Measurements from ENCODE around the gene HTR6. TPM values are rescaled to one million over a fixed set of nuclear protein-coding genes. Genes with fewer than 3 reads are reported as not detected.

HTR6 gene
- total RNA-seq, 2 donors from 2014 or later: 0.16 to 0.17 TPM

GRCh38 chr1:19709260-19709793 is 44.7 kb downstream of the HTR6 start:
- peaks cover 3% of the 10 kb centered on the region for H3K36me3 Mint-ChIP-seq (ENCODE audit: low read depth)
- H3K27ac Mint-ChIP-seq: no peak overlapping the region
- DNase-seq (no peak), ATAC-seq (no peak)
- H3K4me3 Mint-ChIP-seq: no peak overlapping the region
- H3K9me3 ChIP-seq (ENCODE audit: control insufficient read depth, low read length, poor library complexity, severe bottlenecking): no peaks in the 10 kb centered on the region
- H3K27me3 Mint-ChIP-seq: no peaks in the 10 kb centered on the region
- H3K4me1 Mint-ChIP-seq: peaks cover 7% of the 10 kb centered on the region

- H3K27me3 Mint-ChIP-seq: no peaks in the 10 kb centered on the region
- peaks cover 12% of the 10 kb centered on the region for H3K4me1 Mint-ChIP-seq
- H3K27ac Mint-ChIP-seq: no peak overlapping the region
- ATAC-seq (no peak), DNase-seq (no peak)
- peaks cover 3% of the 10 kb centered on the region for H3K36me3 Mint-ChIP-seq (ENCODE audit: low read depth)
- H3K4me3 Mint-ChIP-seq: no peak overlapping the region
- no peaks in the 10 kb centered on the region for H3K9me3 ChIP-seq (ENCODE audit: control insufficient read depth, low read length, poor library complexity, severe bottlenecking)
These were observed 46.3 kb downstream of the HTR6 start for GRCh38 chr1:19710825-19711611.

- DNase-seq: no peak
- H3K27ac Mint-ChIP-seq: no peak overlapping the region
- no peaks in the 10 kb centered on the region for H3K27me3 Mint-ChIP-seq
- no peaks in the 10 kb centered on the region for H3K9me3 ChIP-seq (ENCODE audit: control insufficient read depth, low read length, poor library complexity, severe bottlenecking)
- peaks cover 12% of the 10 kb centered on the region for H3K4me1 Mint-ChIP-seq
- no peak overlapping the region for H3K4me3 Mint-ChIP-seq
- peaks cover 3% of the 10 kb centered on the region for H3K36me3 Mint-ChIP-seq (ENCODE audit: low read depth)
- ATAC-seq: no peak
These were observed 48.3 kb downstream of the HTR6 start for GRCh38 chr1:19712928-19713327.

DNA sequence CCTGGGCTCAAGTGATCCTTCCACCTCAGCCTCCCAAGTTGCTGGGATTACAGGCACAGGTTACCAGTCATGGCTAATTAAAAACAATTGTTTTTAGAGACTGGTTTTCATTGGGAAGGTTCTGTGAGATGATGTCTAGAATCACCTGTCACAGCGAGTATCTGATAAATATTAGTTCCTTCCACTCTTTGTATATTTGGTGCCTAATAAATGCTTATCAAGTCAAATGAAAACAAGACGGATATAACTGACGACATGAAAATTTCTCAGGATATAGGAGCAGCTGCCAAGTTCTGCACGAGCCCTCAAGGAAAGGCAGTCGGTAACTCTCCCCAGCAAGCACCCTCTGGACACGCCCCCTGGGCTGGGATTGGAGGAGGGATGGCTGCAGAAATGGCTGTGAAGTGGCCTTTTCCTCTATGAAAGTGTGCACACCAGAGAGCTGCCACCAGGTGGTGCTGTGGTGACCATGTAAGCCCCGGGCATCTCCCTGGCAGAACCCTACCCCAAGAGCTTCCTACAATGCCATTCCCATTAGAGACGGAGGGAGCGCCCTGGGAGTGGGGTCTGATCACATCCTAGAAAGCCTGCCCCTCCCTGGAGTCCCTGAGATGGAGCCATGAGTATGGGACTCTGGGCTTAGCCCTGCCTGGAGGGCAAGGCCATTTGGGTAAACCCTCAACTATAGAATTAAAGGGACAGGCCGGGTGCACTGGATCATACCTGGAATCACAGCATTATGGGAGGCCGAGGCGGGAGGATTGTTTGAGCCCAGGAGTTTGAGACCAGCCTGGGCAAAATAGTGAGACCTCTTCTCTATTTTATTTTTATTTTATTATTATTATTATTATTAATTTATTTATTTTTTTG is 50.9 kb downstream of the HTR6 start:
- H3K36me3 Mint-ChIP-seq (ENCODE audit: low read depth): no peaks in the 10 kb centered on the region
- H3K9me3 ChIP-seq (ENCODE audit: control insufficient read depth, low read length, poor library complexity, severe bottlenecking): no peaks in the 10 kb centered on the region
- no peaks in the 10 kb centered on the region for H3K27me3 Mint-ChIP-seq
- H3K27ac Mint-ChIP-seq: peak overlapping the region; percentile 59
- DNase-seq (peak; percentile 66 to 73 (median 67)), ATAC-seq (peak; percentile 100)
- no peak overlapping the region for H3K4me3 Mint-ChIP-seq
- H3K4me1 Mint-ChIP-seq: peaks cover 8% of the 10 kb centered on the region

DNA sequence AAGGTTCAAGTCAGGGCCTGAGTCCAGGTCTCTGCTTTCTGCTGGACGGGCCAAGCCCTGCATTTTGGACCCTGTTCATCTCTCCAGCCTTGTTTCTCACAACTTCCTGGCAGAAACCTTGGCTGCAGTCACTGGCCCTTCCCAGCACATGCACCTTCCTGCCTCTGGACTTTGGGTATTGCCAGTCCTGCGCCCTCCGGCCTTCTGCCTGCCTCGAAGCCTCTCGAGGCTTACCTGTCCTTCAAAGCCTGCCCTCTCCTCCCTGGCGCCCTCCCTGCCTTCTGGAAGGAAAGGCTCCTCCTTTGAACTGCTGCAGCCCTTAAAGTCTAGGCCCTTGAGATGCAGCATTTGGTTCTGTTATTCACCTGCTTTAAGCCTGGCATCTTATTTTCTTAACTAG is 52.8 kb downstream of the HTR6 start:
- Mint-ChIP-seq H3K4me1 (peaks cover 5% of the 10 kb centered on the region), H3K4me3 (no peak overlapping the region), H3K27me3 (no peaks in the 10 kb centered on the region), H3K36me3 (ENCODE audit: low read depth) (no peaks in the 10 kb centered on the region), H3K27ac (no peak overlapping the region)
- no peak for DNase-seq
- no peak for ATAC-seq
- H3K9me3 ChIP-seq (ENCODE audit: control insufficient read depth, low read length, poor library complexity, severe bottlenecking): no peaks in the 10 kb centered on the region

DNA sequence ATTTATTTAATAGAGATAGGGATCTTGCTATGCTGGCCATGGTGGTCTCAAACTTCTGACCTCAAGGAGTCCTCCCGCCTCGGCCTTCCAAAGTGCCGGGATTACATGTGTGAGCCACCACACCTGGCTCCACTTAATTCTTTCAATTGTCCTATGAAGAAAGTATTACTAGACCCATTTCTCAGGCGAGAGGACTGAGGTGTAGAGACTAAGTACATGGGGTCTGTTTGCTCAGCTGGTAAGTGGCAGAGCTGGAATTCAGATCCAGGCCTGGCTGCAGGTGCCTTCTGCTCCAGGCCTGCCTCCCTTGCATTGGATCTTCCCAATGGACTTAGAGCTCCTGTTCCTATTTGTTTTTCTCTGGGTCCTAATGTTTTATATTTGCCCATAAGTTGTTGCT is 55.5 kb downstream of the HTR6 start:
- no peak overlapping the region for H3K4me3 Mint-ChIP-seq
- H3K27ac Mint-ChIP-seq: no peak overlapping the region
- H3K9me3 ChIP-seq (ENCODE audit: control insufficient read depth, low read length, poor library complexity, severe bottlenecking): no peaks in the 10 kb centered on the region
- peaks cover 2% of the 10 kb centered on the region for H3K36me3 Mint-ChIP-seq (ENCODE audit: low read depth)
- peaks cover 5% of the 10 kb centered on the region for H3K4me1 Mint-ChIP-seq
- no peaks in the 10 kb centered on the region for H3K27me3 Mint-ChIP-seq
- DNase-seq: no peak
- no peak for ATAC-seq

- Mint-ChIP-seq H3K27ac (no peak overlapping the region), H3K27me3 (no peaks in the 10 kb centered on the region), H3K4me3 (no peak overlapping the region), H3K36me3 (ENCODE audit: low read depth) (peaks cover 2% of the 10 kb centered on the region), H3K4me1 (no peaks in the 10 kb centered on the region)
- H3K9me3 ChIP-seq (ENCODE audit: control insufficient read depth, low read length, poor library complexity, severe bottlenecking): no peaks in the 10 kb centered on the region
- DNase-seq: no peak
- ATAC-seq: no peak
These were observed 56.3 kb downstream of the HTR6 start for GRCh38 chr1:19720973-19721372.

GRCh38 chr1:19723874-19724273 is 59.2 kb downstream of the HTR6 start:
- ATAC-seq (no peak), DNase-seq (no peak)
- no peaks in the 10 kb centered on the region for H3K27me3 Mint-ChIP-seq
- H3K4me3 Mint-ChIP-seq: no peak overlapping the region
- H3K27ac Mint-ChIP-seq: no peak overlapping the region
- H3K36me3 Mint-ChIP-seq (ENCODE audit: low read depth): peaks cover 4% of the 10 kb centered on the region
- H3K9me3 ChIP-seq (ENCODE audit: control insufficient read depth, low read length, poor library complexity, severe bottlenecking): no peaks in the 10 kb centered on the region
- H3K4me1 Mint-ChIP-seq: peaks cover 2% of the 10 kb centered on the region

DNA sequence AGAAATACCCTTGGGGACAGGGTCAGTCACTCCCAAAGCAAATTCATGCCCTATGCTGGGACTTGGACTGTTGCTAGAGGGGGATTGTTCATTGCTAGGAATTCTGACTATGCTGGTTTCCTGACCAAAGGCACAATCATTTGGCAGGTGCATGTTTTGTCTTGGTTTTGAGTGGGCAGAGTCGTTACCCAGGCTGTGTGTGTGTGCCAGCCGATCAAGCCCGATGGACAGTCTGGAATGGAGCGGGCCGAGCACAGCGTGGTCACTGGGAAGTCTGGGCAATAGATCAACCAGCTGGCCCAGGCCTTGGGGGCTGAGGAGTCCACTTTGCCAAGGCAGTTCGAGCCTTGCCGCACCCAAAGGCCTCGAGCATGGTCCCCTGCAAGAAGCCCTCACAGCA is 60.9 kb downstream of the HTR6 start:
- Mint-ChIP-seq H3K27ac (no peak overlapping the region), H3K4me1 (peaks cover 2% of the 10 kb centered on the region), H3K36me3 (ENCODE audit: low read depth) (peaks cover 4% of the 10 kb centered on the region), H3K27me3 (no peaks in the 10 kb centered on the region), H3K4me3 (no peak overlapping the region)
- no peaks in the 10 kb centered on the region for H3K9me3 ChIP-seq (ENCODE audit: control insufficient read depth, low read length, poor library complexity, severe bottlenecking)
- ATAC-seq: no peak
- no peak for DNase-seq

DNA sequence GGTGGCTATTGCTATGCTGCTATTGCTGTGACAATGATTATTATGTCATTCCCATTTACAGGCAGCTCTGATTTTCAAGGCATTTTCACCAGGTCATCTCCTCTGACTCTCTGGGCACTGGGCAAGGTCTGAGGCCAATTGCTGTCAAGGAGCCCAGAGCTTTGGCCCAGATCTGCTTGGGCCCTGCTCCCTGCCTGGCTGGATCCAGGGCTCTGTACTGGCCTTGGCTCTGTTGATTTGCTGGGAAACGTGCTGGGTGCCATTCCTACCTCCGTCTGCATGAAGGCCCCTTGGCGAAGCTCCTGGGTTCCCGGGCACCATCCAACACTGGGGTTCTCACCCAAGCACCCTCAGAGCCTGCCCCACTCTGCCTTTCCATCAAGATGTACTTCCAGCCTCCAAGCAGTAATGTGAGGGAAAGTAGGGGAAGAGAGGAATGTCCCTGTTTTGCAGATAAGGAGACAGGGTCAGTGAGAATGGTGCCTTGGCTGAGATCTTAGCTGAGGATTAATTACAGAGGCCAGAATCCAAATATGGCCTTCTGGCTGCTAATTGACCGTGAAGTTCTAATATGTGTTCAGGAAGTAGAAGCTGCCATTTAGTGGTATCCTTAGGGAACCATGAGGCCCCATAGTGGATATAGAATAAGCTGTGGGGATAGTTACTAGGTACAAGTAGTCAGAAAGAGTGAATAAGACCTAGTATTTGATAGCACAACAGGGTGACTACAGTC is 63.9 kb downstream of the HTR6 start:
- Mint-ChIP-seq H3K27ac (no peak overlapping the region), H3K4me3 (no peak overlapping the region), H3K36me3 (ENCODE audit: low read depth) (peaks cover 6% of the 10 kb centered on the region), H3K4me1 (peaks cover 5% of the 10 kb centered on the region), H3K27me3 (no peaks in the 10 kb centered on the region)
- H3K9me3 ChIP-seq (ENCODE audit: control insufficient read depth, low read length, poor library complexity, severe bottlenecking): no peaks in the 10 kb centered on the region
- ATAC-seq: no peak
- DNase-seq: no peak

DNA sequence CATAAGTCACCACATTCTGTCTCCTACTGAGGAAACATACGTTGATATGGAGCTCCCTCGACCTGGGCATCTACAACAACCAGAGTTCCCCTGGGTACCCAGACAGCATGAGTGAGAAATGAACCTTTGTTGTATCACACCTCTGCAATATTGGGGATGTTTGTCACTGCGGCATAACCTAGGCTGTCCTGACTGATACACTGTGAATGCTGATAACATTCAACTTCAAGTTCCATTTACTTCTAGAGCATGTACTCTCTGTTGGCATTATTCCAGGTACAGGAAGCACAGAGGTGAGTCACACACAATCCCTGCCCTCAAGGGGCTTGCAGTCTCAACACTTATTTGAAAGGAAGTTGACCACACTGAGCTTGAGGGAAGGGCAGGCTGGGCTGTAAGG is 65.6 kb downstream of the HTR6 start:
- H3K36me3 Mint-ChIP-seq (ENCODE audit: low read depth): peaks cover 9% of the 10 kb centered on the region
- no peak for ATAC-seq
- H3K27me3 Mint-ChIP-seq: no peaks in the 10 kb centered on the region
- H3K27ac Mint-ChIP-seq: no peak overlapping the region
- no peak for DNase-seq
- H3K4me3 Mint-ChIP-seq: no peak overlapping the region
- no peaks in the 10 kb centered on the region for H3K9me3 ChIP-seq (ENCODE audit: control insufficient read depth, low read length, poor library complexity, severe bottlenecking)
- peaks cover 5% of the 10 kb centered on the region for H3K4me1 Mint-ChIP-seq

Data from T-helper 17 cell (primary cell).